ENCODE data around the gene RBM47. TPM values are rescaled to one million over a fixed set of nuclear protein-coding genes. Genes with fewer than 3 reads are reported as not detected.

Gene RBM47
- total RNA-seq, 1 experiment from 2014 or later = 70.3 TPM

DNA sequence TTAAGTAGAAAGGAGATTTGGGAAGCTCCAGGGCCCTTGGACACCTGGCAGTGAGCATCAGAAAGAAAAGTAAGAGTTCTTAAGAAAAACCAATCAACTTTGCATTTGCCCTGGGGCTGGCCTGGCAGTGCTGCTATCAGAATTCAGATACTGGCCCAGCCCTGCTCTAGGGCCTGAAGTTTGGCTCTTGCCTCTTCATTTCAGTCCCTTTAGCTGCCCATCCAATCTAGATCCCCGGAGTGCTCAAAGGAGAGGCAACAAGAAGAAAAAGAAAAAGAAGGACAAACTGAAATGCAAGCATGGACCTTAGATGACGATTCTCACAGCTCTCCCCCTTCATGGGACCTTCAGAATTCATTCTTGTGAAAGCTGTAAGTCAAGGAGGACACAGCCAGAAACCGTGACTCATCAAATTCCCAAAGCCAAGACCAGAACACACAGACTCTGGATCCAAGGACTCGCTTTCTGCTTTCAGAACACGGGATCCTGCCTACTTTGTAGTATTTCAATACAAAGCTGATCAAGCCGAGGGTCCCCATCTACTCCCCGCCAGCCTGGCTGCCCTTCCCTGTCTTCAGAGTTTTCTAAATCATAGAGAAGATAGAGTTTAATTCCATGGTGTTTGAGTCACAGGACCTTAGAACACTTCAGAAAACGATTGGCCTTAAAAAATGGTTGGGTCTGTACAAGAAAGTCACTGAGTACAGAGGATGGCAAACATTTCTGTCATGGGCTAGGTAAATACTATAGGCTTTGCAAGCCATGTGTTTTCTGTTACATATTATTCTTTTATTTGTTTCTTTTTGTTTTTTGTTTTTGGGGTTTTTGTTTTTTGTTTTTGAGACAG lies 103.7 kb downstream of the RBM47 start:
- H3K23me2 ChIP-seq (ENCODE audit: insufficient read length, low read depth, low read length, poor library complexity, severe bottlenecking) = no peaks in the 10 kb centered on the region
- no peak overlapping the region for H2BK5ac ChIP-seq (ENCODE audit: insufficient read length, low read length)
- H3K9me3 Mint-ChIP-seq = no peaks in the 10 kb centered on the region
- H3K9ac ChIP-seq (ENCODE audit: extremely low read depth, insufficient read length, low read length) = no peak overlapping the region
- WGBS (ENCODE audit: extremely low coverage, insufficient read length, low lambda C conversion rate) = no CpG with 5 or more reads among the region's 8 CpGs
- H3K4me1 ChIP-seq (ENCODE audit: insufficient read depth, low read length) = peaks cover 2% of the 10 kb centered on the region; the same call in 1 of the 2 replicates
- peaks cover 0 to 11% (median 5%) of the 10 kb centered on the region in 3 experiments; a peak in 3 of 7 replicates for H3K36me3 Mint-ChIP-seq (ENCODE audit: insufficient read depth in 1 of 3, low read depth in 3 of 3)
- H3K56ac ChIP-seq (ENCODE audit: insufficient read length, low read depth, low read length) = no peak overlapping the region
- H3K4me1 Mint-ChIP-seq = peaks cover 15 to 16% of the 10 kb centered on the region in 2 experiments
- no peak overlapping the region for H2AFZ ChIP-seq (ENCODE audit: low read length)
- no peak overlapping the region for H4K91ac ChIP-seq (ENCODE audit: insufficient read length, low read depth, low read length)
- H3K27ac ChIP-seq (ENCODE audit: insufficient read length, low read depth, low read length) = no peak overlapping the region
- H3K4me2 ChIP-seq (ENCODE audit: insufficient read depth, insufficient read length, low read length) = no peak overlapping the region
- TF ChIP-seq, protein P1, sequence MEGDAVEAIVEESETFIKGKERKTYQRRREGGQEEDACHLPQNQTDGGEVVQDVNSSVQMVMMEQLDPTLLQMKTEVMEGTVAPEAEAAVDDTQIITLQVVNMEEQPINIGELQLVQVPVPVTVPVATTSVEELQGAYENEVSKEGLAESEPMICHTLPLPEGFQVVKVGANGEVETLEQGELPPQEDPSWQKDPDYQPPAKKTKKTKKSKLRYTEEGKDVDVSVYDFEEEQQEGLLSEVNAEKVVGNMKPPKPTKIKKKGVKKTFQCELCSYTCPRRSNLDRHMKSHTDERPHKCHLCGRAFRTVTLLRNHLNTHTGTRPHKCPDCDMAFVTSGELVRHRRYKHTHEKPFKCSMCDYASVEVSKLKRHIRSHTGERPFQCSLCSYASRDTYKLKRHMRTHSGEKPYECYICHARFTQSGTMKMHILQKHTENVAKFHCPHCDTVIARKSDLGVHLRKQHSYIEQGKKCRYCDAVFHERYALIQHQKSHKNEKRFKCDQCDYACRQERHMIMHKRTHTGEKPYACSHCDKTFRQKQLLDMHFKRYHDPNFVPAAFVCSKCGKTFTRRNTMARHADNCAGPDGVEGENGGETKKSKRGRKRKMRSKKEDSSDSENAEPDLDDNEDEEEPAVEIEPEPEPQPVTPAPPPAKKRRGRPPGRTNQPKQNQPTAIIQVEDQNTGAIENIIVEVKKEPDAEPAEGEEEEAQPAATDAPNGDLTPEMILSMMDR (conservative IDR thresholded peaks at IDR 0.05) = no peak
- no peak overlapping the region for H3T11ph ChIP-seq (ENCODE audit: low read length)
- no peak overlapping the region for H3K18ac ChIP-seq (ENCODE audit: insufficient read length, low read depth, low read length)
- no peak overlapping the region for H2BK12ac ChIP-seq (ENCODE audit: insufficient read length, low read depth, low read length)
- no peak overlapping the region for H3K4ac ChIP-seq (ENCODE audit: low read depth, low read length)
- no peak overlapping the region for H4K5ac ChIP-seq (ENCODE audit: insufficient read length, low read depth, low read length)
- H3K79me2 ChIP-seq (ENCODE audit: insufficient read depth, low read length) = no peaks in the 10 kb centered on the region
- no peak overlapping the region for H4K8ac ChIP-seq (replicated peaks; ENCODE audit: insufficient read length, low read depth, low read length)
- no peak overlapping the region for H2BK120ac ChIP-seq (ENCODE audit: low read depth, low read length, poor library complexity, severe bottlenecking)
- no peak overlapping the region for H2AK5ac ChIP-seq (ENCODE audit: insufficient read length, low read length)
- no peak overlapping the region for H2BK15ac ChIP-seq (ENCODE audit: low read depth, low read length)
- no peaks in the 10 kb centered on the region for H3K27me3 ChIP-seq (ENCODE audit: insufficient read depth, low read length)
- H3K27ac Mint-ChIP-seq = peak overlapping the region; percentile 63 to 97 (median 91); a peak in 6 of 7 replicates
- no peak overlapping the region for H3K4me3 Mint-ChIP-seq
- no peaks in the 10 kb centered on the region for H3K9me3 ChIP-seq (ENCODE audit: control insufficient read depth, low read depth, low read length)
- DNase-seq = peak; percentile 70
- H3K27me3 Mint-ChIP-seq (ENCODE audit: low read depth) = no peaks in the 10 kb centered on the region
- no peak overlapping the region for H2BK20ac ChIP-seq (ENCODE audit: low read depth, low read length, poor library complexity, severe bottlenecking)
- H3K79me1 ChIP-seq (ENCODE audit: insufficient read depth, low read depth, low read length, poor library complexity, severe bottlenecking) = no peaks in the 10 kb centered on the region
- H3K23ac ChIP-seq (ENCODE audit: insufficient read length, low read depth, low read length) = no peak overlapping the region
- H4K20me1 ChIP-seq (ENCODE audit: control insufficient read depth, insufficient read depth, insufficient read length) = no peaks in the 10 kb centered on the region
- no peak overlapping the region for H3K14ac ChIP-seq (ENCODE audit: insufficient read depth, low read length)

Data from H9 (cell line).